HuH-7.5 (cell line): ENCODE data around the gene AP1G1.

Experiments used
- DNase-seq: peaks from one replicate; pipeline ENCODE4 v3.0.0; 2011; ENCODE audit warnings: low spot score

AP1G1 gene

GRCh38 chr16:71754108-71754507 is 54.5 kb downstream of the AP1G1 start:
- no peak for DNase-seq

- DNase-seq: no peak
These were observed 60.4 kb downstream of the AP1G1 start for GRCh38 chr16:71748226-71748625.

DNA sequence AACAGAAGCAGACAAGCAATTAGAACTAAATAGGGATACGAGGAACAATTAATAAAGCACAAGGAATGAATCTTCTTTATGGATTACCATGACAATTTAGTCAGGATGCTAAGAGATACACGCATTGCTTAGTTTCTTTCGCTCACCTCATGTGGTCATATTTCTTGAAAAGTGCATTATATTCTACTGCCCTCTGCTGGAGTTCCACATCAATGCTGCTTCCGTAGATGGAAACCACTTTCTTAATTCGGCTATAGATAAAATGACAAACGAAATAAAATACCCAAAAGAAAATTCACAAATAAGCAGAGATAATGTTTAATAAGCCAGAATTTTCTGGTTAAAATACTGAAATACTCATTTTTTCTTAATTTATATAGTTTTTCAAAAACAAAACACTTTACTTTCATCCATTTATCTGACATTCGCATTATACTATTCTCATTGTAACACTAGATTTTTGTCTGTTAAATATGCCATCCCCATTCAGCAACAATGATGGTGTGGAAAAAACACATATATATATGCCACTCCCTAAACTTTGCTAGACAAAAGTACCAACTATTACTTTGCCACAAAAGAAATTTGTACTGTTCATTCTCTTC is 62.1 kb downstream of the AP1G1 start:
- peak; percentile 35 for DNase-seq

DNA sequence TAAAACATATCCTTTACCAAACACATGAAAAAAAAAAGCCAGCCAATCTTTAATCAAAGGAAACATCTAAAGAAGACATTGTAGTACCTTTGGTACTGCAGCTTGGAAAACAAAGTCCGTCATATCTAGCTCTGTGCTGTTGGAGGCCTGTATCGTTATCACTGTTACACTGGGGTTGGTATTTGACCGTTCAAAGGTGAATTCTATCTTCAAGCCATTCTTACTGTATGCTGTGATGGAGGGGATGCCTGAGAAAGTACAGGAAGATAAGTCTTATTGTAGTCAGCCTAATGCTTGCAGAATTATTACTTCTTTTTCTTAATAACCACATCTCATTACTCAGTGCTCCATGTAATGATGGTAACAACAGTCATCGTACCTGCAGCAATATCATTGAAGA is 69.8 kb downstream of the AP1G1 start:
- DNase-seq: peak; percentile 29

DNA sequence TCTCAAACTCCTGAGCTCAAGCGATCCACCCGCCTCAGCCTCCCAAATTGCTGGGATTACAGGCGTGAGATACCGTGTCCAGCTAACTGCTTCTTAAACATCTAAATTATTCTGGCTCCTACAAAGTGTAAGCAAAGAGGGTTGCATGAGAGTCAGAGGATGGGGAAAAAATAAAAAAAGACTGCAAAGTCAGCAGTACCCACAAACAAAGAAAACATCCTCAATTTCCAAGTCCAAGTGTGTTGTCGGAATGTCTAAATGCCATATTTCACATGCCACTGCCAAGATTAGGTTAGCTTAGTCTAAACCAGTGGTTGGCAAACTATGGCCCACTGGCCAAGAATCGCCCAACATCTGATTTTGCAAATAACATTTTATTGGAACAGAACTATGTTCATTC is 71.1 kb downstream of the AP1G1 start:
- DNase-seq: no peak

GRCh38 chr16:71734511-71734910 is 74.1 kb downstream of the AP1G1 start:
- peak; percentile 19 for DNase-seq

- no peak for DNase-seq
These were observed 76.0 kb downstream of the AP1G1 start for GRCh38 chr16:71732587-71732986.

DNA sequence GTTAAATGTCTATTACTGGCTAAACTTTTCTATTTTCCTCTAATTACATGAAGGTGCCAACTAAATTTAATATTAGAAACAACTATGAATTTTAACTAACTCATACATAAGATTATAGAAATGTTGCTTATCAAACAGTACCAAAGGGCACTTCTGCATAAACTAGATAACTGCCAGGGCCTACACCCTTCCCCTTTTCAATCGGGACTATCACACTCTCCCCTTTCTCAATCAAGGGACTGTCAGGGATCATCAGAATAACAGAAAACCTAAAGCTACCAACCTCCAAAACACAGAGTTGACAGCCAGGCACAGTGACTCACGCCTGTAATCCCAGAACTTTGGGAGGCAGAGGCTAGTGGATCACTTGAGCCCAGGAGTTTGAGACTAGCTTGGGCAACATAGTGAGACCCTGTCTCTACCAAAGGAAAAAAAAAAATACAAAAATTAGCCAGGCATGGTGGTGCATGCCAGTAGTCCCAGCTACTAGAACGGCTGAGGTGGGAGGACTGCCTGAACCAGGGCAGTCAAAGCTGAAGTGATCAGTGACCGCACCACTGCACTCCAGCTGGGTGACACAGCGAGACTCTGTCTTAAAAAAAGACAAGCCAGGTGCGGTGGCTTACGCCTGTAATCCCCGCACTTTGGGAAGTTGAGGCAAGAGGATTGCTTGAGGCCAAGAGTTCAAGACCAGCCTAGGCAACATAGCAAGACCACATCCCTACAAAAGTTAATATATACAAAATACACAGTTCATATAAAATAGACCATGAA is 80.9 kb downstream of the AP1G1 start:
- no peak for DNase-seq

DNA sequence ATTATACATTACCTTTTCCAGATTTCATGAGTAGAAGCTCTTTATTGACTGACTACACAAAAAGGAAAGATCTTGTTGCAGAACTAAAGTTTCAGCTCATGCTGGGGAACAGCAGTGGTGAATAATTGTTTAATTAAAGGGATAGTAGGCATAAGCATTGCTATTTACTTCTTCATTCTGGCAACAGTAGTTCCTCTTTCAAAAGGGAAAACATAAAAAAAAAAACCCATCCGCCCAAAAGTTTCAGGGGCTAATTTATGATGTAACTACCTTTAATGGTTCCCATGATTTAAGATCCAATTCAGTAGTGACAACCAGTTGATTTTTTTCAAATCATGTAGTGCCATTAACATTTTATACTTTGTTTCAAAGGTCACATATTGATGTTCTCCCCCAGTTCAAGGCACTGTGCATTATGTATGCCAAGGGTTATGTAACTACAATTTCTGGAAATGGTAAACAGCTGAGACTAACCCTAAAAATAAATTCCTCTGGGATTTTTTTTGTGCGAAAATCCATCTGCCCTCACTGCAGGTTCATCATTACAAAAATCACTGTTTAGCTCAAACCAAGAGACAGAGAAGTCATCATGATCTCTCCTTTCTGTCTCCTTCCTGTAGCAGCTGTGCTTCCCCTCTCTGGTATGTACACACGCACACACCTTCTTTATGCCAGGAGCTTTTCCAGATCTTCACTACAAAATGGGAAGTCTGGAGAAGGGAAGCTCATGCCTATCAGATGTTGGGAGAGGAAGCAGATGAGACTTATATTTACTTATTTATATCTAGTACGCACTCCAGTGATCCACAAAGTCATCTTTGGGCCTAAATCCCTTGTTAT is 81.9 kb downstream of the AP1G1 start:
- DNase-seq: no peak

- no peak for DNase-seq
These were observed 84.3 kb downstream of the AP1G1 start, which contains the start of gene PHLPP2 for GRCh38 chr16:71724320-71724751. TSS of gene PHLPP2 (minus strand) at chr16:71724701. CDS start at chr16:71714795, 9,906 bp downstream.

DNA sequence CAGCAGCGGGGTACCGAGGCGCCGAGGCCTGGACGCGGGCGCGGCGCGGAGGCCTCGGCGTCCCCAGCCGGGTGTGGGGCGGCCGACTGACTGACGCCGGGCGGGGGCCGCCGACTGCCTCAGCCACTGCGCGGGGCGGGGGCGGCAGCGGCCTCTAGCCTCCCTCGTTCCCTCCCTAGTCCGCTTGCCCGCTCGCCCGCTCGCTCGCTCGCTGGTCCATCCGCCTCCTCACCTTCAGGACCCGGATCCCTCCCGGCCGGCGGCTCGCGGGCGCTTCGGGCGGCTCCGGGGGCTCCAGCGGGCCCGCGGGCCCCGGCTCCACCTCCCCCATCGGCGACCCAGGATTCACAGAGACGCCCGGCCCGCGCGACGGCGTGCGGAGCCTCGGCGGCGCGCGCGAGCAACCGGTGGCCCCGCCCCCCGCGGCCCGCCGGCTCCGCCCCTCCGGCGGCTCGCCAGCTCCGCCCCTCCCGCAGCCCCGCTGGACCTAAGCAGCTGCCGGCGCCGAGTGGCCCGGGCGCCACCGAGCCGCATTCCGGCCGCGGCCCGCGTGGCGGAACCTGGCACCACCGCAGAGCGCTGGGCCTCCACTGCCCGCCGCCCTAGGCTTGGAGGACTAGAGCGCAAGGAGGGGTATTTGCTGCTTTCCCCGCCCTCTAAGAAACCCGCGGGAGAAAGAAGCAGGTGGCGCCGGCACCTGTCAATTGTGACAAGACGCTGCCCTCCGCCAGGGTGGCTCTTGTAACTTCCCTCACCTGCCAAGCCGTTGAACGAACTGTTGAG is 84.9 kb downstream of the AP1G1 start:
- DNase-seq: peak; percentile 77

- DNase-seq: peak; percentile 74
These were observed 85.7 kb downstream of the AP1G1 start for GRCh38 chr16:71722801-71723536.

DNA sequence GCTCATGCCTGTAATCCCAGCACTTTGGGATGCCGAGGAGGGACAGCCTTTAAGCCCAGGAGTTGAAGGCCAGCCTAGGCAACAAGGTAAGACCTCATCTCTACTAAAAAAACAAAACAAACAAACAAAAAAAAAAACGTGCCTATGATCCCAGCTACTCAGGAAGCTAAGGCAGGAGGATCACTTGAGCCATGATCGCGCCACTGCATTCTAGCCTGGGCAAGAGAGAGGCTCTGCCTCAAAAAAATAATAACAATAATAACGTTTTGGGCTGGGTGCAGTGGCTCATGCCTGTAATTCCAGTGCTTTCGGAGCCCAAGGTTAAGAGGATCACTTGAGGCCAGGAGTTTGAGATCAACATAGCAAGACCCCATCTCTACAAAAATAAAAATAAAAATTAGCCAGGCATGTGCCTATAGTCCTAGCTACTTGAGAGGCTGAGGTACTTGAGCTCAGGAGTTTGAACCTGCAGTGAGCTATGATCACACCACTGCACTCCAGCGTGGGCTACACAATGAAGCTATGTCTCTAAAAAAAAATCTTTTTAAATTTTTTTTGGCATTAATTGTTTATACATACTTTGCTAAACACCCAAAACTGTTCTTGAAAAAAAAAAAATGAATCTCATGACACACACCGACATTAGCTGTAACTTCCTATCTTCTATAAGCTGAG is 87.4 kb downstream of the AP1G1 start:
- DNase-seq: no peak

DNA sequence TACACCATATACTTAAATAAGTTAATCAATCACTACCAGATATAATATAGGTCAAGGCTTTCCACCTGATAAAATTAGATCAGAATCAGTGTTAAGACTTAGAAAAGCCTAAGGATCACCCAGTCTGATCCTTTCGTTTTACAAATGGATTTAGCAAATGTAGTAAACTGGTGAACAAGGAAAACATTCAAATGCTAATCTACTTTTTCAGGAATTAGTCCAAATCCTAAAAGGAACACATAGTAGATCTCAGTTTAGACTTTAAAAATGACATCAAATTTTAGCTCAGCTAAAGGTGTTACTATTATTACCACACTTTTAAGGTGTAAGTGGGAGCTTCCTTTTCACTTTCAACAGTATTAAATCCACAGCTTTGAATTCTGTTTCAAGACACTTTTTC is 96.1 kb downstream of the AP1G1 start:
- no peak for DNase-seq

DNA sequence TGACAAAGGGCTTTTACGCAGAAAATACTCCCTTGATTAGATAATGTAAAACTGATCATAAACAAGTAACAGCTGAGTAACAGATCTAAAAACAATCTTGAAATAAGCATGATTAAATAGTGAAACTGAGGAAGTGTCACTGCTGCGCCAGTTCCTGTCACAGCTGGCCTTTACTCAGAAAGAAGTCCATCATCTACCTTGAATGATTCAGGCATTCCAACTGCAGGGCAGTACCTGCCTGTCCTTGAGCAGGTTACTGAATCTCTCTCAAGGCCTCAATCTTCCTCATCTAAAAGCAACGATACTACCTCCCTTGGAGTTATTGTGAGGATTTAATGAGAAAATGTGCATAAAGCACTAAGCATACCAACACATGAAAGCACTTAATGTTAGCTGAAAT is 96.8 kb downstream of the AP1G1 start:
- no peak for DNase-seq

- no peak for DNase-seq
These were observed 99.3 kb downstream of the AP1G1 start for GRCh38 chr16:71709229-71709781.

GRCh38 chr16:71708696-71709095 is 99.9 kb downstream of the AP1G1 start:
- DNase-seq: no peak

- DNase-seq: no peak
These were observed 101.4 kb downstream of the AP1G1 start for GRCh38 chr16:71707199-71707598.

GRCh38 chr16:71706046-71706445 is 102.6 kb downstream of the AP1G1 start:
- DNase-seq: no peak

DNA sequence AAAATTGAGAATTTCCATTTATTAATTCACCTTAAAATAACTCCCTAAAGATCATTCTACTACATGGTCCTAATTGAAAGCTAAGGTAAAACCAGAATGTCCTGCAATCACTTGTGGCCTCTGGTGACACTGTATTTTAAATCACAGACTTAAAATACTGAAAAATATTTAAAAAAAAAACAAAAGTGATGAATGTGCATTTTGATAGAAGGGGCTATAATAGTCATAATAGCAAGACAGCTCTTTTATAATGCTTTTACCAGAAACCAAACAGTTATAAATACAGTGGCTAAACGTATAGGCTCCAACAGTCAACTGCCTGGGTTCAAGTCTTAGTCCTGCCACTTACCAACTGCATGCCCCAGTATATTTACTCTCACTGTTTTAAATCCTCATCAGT is 105.3 kb downstream of the AP1G1 start:
- no peak for DNase-seq
